Neuronal stem cell (in vitro differentiated cells): ENCODE data around the gene BMP4.
A peak's percentile ranks its signal among the peaks of the same experiment; 100 is the strongest.

Experiments used
- DNase-seq: peaks from one replicate; pipeline ENCODE4 v3.0.0-alpha.2; 2013; ENCODE audit warnings: low spot score
- H2AFZ ChIP-seq: one replicate; pipeline ENCODE4 v1.6.1; 2013; ENCODE audit warnings: mild to moderate bottlenecking, low read length, inconsistent platforms
- H2AK5ac ChIP-seq: 2 replicates; pipeline ENCODE4 v1.6.1; 2013; ENCODE audit warnings: low read depth, mild to moderate bottlenecking, inconsistent platforms, low read length, moderate library complexity, mixed read lengths
- H2BK120ac ChIP-seq: 2 replicates; pipeline ENCODE4 v1.6.1; 2013; ENCODE audit warnings: low read depth, mild to moderate bottlenecking, inconsistent platforms, low read length, moderate library complexity, mixed read lengths
- H2BK12ac ChIP-seq: one replicate; pipeline ENCODE4 v1.6.1; 2013; ENCODE audit warnings: low read length, inconsistent platforms
- H2BK15ac ChIP-seq: 2 replicates; pipeline ENCODE4 v1.6.1; 2013; ENCODE audit warnings: mild to moderate bottlenecking, low read length, inconsistent platforms, mixed read lengths
- H2BK5ac ChIP-seq: one replicate; pipeline ENCODE4 v1.6.1; 2013; ENCODE audit warnings: inconsistent platforms, mild to moderate bottlenecking, low read length, moderate library complexity
- H3K14ac ChIP-seq: one replicate; pipeline ENCODE4 v1.6.1; 2013; ENCODE audit warnings: low read length, inconsistent platforms
- H3K18ac ChIP-seq: 2 replicates; pipeline ENCODE4 v1.6.1; 2013; ENCODE audit warnings: low read length, inconsistent platforms
- H3K23ac ChIP-seq: 2 replicates; pipeline ENCODE4 v1.6.1; 2013; ENCODE audit warnings: low read depth, mild to moderate bottlenecking, mixed read lengths, low read length, inconsistent platforms; ENCODE audit not compliant: poor library complexity
- H3K27ac ChIP-seq: replicated peaks from 3 replicates; pipeline ENCODE4 v1.5.1; 2013; ENCODE audit warnings: low read length, inconsistent platforms
- H3K27me3 ChIP-seq, 3 experiments: 2 replicates each; pipeline ENCODE4 v1.6.1; 2013; ENCODE audit warnings: low read length in 3 of 3, mild to moderate bottlenecking in 2 of 3, inconsistent platforms in 1 of 3, low read depth in 1 of 3, mixed read lengths in 1 of 3, moderate library complexity in 1 of 3; ENCODE audit not compliant: control insufficient read depth in 3 of 3, insufficient read depth in 3 of 3
- H3K36me3 ChIP-seq, 2 donors: replicated peaks in 1 of 2; 2 replicates each; pipeline ENCODE4 v1.6.1; 2013; ENCODE audit warnings: low read length in 2 of 2; ENCODE audit not compliant: control insufficient read depth in 2 of 2, insufficient read depth in 2 of 2
- H3K4ac ChIP-seq: 2 replicates; pipeline ENCODE4 v1.6.1; 2013; ENCODE audit warnings: inconsistent platforms, mild to moderate bottlenecking, low read length, moderate library complexity
- H3K4me1 ChIP-seq, 2 donors: 1 replicate in 1 of 2; 2 replicates in 1 of 2; pipeline ENCODE4 v1.6.1; 2013; ENCODE audit warnings: low read length in 2 of 2, low read depth in 1 of 2; ENCODE audit not compliant: control insufficient read depth in 2 of 2, insufficient read depth in 1 of 2
- H3K4me2 ChIP-seq: one replicate; pipeline ENCODE4 v1.6.1; 2013; ENCODE audit warnings: mild to moderate bottlenecking, low read length, inconsistent platforms; ENCODE audit not compliant: insufficient read depth, poor library complexity, severe bottlenecking
- H3K4me3 ChIP-seq, 2 donors: 2 replicates each; pipeline ENCODE4 v1.5.1; 2013; ENCODE audit warnings: low read length in 2 of 2, mild to moderate bottlenecking in 2 of 2, inconsistent platforms in 1 of 2, moderate library complexity in 1 of 2
- H3K79me1 ChIP-seq: one replicate; pipeline ENCODE4 v1.6.1; 2013; ENCODE audit warnings: low read depth, mild to moderate bottlenecking, inconsistent platforms, low read length, moderate library complexity
- H3K9ac ChIP-seq: one replicate; pipeline ENCODE4 v1.6.1; 2013; ENCODE audit warnings: mild to moderate bottlenecking, low read depth, low read length, inconsistent platforms; ENCODE audit not compliant: poor library complexity
- H3K9me3 ChIP-seq, 2 donors: replicated peaks in 1 of 2; 2 replicates each; pipeline versions ENCODE3 to v1.6.1; 2013; ENCODE audit warnings: low read length in 2 of 2, mild to moderate bottlenecking in 2 of 2, inconsistent platforms in 1 of 2, low read depth in 1 of 2, mixed read lengths in 1 of 2, moderate library complexity in 1 of 2; ENCODE audit not compliant: control insufficient read depth in 2 of 2, insufficient read depth in 1 of 2
- H4K8ac ChIP-seq: one replicate; pipeline ENCODE4 v1.6.1; 2013; ENCODE audit warnings: low read depth, mild to moderate bottlenecking, inconsistent platforms, low read length, moderate library complexity
- H4K91ac ChIP-seq: one replicate; pipeline ENCODE4 v1.6.1; 2013; ENCODE audit warnings: low read length, low read depth, mild to moderate bottlenecking, inconsistent platforms; ENCODE audit not compliant: poor library complexity
- WGBS, 2 donors: extraction: QIAGEN DNeasy Blood & Tissue Kit; methylation state at CpG; one replicate each; pipeline ENCODE4 v1.1.7; 2013; ENCODE audit warnings: missing lambda C conversion rate in 2 of 2, mixed read lengths in 1 of 2; ENCODE audit not compliant: insufficient read length in 2 of 2, insufficient replicate concordance in 1 of 2; ENCODE audit errors: extremely low coverage in 2 of 2; 5-methylcytosine and 5-hydroxymethylcytosine counted together

Gene BMP4

GRCh38 chr14:53949201-53949600 is 7.4 kb downstream of the BMP4 start:
- H3K9me3 ChIP-seq = no peaks in the 10 kb centered on the region
- no CpG with 5 or more reads among the region's 1 CpG for WGBS, 2 donors
- no peak overlapping the region for H2BK12ac ChIP-seq
- peaks cover 6 to 8% of the 10 kb centered on the region in 2 donors for H3K4me1 ChIP-seq
- no peak overlapping the region for H3K4ac ChIP-seq
- H2BK120ac ChIP-seq = no peak overlapping the region
- DNase-seq = no peak
- no peak overlapping the region for H4K8ac ChIP-seq
- H3K18ac ChIP-seq = no peak overlapping the region
- H3K27me3 ChIP-seq = peaks cover 4 to 96% (median 73%) of the 10 kb centered on the region in 3 experiments
- no peak overlapping the region for H2AK5ac ChIP-seq
- H3K9ac ChIP-seq = no peak overlapping the region
- no peak overlapping the region for H4K91ac ChIP-seq
- H3K23ac ChIP-seq = no peak overlapping the region
- H3K14ac ChIP-seq = no peak overlapping the region
- H3K27ac ChIP-seq = no peak overlapping the region
- H2BK5ac ChIP-seq = no peak overlapping the region
- no peak overlapping the region for H3K4me3 ChIP-seq
- H2AFZ ChIP-seq = no peak overlapping the region
- H2BK15ac ChIP-seq = no peak overlapping the region
- H3K36me3 ChIP-seq = peaks cover 0 to 2% of the 10 kb centered on the region in 2 donors
- no peaks in the 10 kb centered on the region for H3K79me1 ChIP-seq
- H3K4me2 ChIP-seq = no peak overlapping the region

- H3K36me3 ChIP-seq = peaks cover 0 to 2% of the 10 kb centered on the region in 2 donors
- peaks cover 0 to 97% (median 67%) of the 10 kb centered on the region in 3 experiments for H3K27me3 ChIP-seq
- no peak overlapping the region for H3K9ac ChIP-seq
- no peak overlapping the region for H4K8ac ChIP-seq
- no peak overlapping the region for H3K4ac ChIP-seq
- H2AK5ac ChIP-seq = no peak overlapping the region
- peaks cover 2 to 13% of the 10 kb centered on the region in 2 donors for H3K4me1 ChIP-seq
- H3K79me1 ChIP-seq = no peaks in the 10 kb centered on the region
- no peak overlapping the region for H3K27ac ChIP-seq
- H2AFZ ChIP-seq = no peak overlapping the region
- no peak for DNase-seq
- no peak overlapping the region for H3K4me3 ChIP-seq
- H3K23ac ChIP-seq = no peak overlapping the region
- no CpG with 5 or more reads among the region's 6 CpGs for WGBS, 2 donors
- no peak overlapping the region for H2BK12ac ChIP-seq
- H3K14ac ChIP-seq = no peak overlapping the region
- no peak overlapping the region for H2BK120ac ChIP-seq
- H3K4me2 ChIP-seq = no peak overlapping the region
- no peak overlapping the region for H3K18ac ChIP-seq
- H2BK15ac ChIP-seq = no peak overlapping the region
- H2BK5ac ChIP-seq = no peak overlapping the region
- H3K9me3 ChIP-seq = no peaks in the 10 kb centered on the region
- no peak overlapping the region for H4K91ac ChIP-seq
Observed at GRCh38 chr14:53948205-53948884, 8.3 kb downstream of the BMP4 start.

GRCh38 chr14:53947452-53948204 is 9.0 kb downstream of the BMP4 start:
- no peak for DNase-seq
- Histone ChIP-seq H3K4me2 (no peak overlapping the region), H3K14ac (no peak overlapping the region), H3K79me1 (no peaks in the 10 kb centered on the region), H3K4ac (no peak overlapping the region), H4K91ac (no peak overlapping the region), H3K9ac (no peak overlapping the region), H3K23ac (no peak overlapping the region), H4K8ac (no peak overlapping the region), H3K27me3 (peaks cover 0 to 96% (median 63%) of the 10 kb centered on the region in 3 experiments), H3K4me3 (no peak overlapping the region), H3K36me3 (peaks cover 0 to 2% of the 10 kb centered on the region in 2 donors), H2BK15ac (no peak overlapping the region), H2BK12ac (no peak overlapping the region), H2BK5ac (no peak overlapping the region), H3K27ac (no peak overlapping the region), H2AK5ac (no peak overlapping the region), H3K9me3 (no peaks in the 10 kb centered on the region), H3K4me1 (peaks cover 0 to 15% of the 10 kb centered on the region in 2 donors), H2BK120ac (no peak overlapping the region), H3K18ac (no peak overlapping the region), H2AFZ (no peak overlapping the region)
- WGBS, 2 donors = no CpG with 5 or more reads among the region's 12 CpGs

- H2BK5ac ChIP-seq = no peak overlapping the region
- H2AK5ac ChIP-seq = peak overlapping the region; percentile 35
- no peak for DNase-seq
- H3K4ac ChIP-seq = no peak overlapping the region
- no peak overlapping the region for H3K27ac ChIP-seq
- no peak overlapping the region for H3K23ac ChIP-seq
- peak overlapping the region in 1 of 2 donors; percentile 66 for H3K4me3 ChIP-seq
- no peaks in the 10 kb centered on the region for H3K79me1 ChIP-seq
- peaks cover 0 to 2% of the 10 kb centered on the region in 2 donors for H3K36me3 ChIP-seq
- no peak overlapping the region for H2BK12ac ChIP-seq
- no peak overlapping the region for H4K91ac ChIP-seq
- peaks cover 0 to 96% (median 58%) of the 10 kb centered on the region in 3 experiments for H3K27me3 ChIP-seq
- peaks cover 0 to 13% of the 10 kb centered on the region in 2 donors for H3K4me1 ChIP-seq
- WGBS, 2 donors = no CpG with 5 or more reads among the region's 12 CpGs
- no peak overlapping the region for H2BK120ac ChIP-seq
- H3K14ac ChIP-seq = no peak overlapping the region
- peak overlapping the region; percentile 9 for H3K9ac ChIP-seq
- H3K4me2 ChIP-seq = peak overlapping the region; percentile 82
- no peak overlapping the region for H4K8ac ChIP-seq
- no peak overlapping the region for H3K18ac ChIP-seq
- H3K9me3 ChIP-seq = no peaks in the 10 kb centered on the region
- H2AFZ ChIP-seq = no peak overlapping the region
- no peak overlapping the region for H2BK15ac ChIP-seq
Observed at GRCh38 chr14:53947094-53947445, 9.6 kb downstream of the BMP4 start.
